GM19023 (cell line): ENCODE measurements around the gene RLBP1.
A peak's percentile ranks its signal among the peaks of the same experiment; 100 is the strongest.

Experiments used
- ATAC-seq: cut with Tn5 transposase; IDR thresholded peaks from one replicate; pipeline ENCODE4 v1.9.1; 2021; ENCODE audit warnings: mild to moderate bottlenecking, moderate library complexity; ENCODE audit not compliant: unreplicated experiment

The RLBP1 gene

DNA sequence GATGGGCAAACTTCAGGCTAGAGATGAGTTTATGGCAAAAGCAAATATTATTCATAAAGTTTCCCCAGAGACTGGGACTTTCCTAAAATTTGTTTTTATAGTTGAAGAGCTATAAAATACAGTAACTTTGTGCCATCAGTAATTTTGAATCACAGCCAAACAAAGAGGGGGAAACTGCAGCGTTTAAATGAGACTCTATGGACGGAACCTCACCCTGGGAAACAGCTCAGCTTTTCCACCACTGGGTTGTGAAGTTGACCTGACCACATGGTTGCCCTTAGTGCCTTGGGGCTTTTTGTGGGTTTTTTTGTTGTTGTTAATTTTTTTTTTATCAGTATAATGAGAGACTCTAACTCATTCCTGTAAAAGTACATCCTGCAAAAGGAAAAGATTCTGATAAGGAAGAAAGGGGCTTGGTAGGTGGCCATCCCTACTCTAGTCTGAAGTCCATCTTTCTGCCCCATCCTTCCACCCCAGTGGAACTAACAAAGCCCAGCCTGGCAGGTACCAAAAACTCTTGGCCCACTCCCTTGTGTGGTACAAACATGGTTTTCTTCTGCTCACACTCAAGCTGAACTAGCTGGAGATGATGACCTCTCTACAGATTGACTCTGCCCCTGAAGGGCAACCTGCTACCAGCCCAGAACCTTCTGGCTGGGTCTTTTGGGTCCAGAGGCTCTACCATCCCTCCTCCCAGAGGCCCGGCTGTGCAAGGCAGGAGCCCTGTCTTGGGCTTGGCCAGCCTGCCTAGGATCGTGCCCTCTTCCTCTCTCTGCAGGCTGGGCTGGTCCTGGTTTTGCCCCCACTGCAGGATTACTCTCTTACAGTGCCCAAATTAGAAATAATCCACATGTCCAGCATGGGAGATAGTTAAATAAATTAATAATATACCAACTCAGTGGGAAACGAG lies 41.2 kb downstream of the RLBP1 start:
- no peak for ATAC-seq

- no peak for ATAC-seq
Measured at GRCh38 chr15:89178307-89178977, 42.9 kb downstream of the RLBP1 start.

DNA sequence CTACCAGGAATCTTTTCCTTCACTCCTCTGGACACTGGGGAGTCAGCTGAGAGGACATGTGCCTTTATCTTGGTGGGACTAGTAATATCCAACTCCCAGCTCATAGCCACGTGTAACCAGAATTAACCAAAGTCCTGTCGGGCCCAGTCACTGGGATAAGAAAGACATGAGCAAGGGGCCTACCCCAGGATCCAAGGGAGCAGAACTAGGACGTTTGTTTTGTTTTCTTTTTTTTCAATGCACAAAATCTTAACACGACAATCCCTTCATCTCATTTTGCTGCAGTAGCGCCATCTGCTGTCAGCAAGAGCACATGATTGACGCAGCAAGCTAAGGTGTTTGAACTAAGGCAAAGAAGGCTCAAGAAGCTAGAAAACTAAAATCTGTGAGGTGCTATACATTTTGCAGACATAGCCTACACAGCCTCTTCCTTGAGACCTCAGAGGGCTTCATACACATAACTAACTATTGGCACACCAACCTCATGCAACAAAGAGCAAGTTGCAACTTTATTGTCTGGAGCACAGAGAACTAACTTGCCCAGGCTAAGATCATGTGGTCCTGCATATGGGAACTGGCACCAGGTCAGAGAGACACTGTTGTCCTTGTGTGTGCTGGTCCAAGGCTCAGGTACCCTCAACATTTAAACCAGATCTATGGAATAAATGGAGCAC lies 43.6 kb downstream of the RLBP1 start:
- ATAC-seq: no peak

DNA sequence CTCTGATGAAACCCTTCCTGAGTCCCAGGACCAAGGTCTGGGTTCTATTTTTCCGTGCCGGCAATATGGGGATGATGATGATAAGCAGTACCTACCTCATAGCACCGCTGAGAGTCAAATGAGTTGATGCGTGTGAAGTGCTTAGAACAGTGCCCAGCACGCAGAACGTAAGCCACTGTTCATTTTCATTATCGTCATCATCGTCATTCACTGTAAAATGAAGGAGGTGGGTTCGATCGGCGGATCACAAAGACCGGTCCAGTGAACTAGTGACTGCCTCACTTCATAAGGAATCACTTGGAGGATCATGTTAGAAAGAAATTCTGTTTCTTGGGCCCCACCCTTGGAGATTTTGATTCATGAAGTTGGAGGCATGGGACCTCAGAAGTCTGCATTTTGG lies 44.3 kb downstream of the RLBP1 start:
- no peak for ATAC-seq

DNA sequence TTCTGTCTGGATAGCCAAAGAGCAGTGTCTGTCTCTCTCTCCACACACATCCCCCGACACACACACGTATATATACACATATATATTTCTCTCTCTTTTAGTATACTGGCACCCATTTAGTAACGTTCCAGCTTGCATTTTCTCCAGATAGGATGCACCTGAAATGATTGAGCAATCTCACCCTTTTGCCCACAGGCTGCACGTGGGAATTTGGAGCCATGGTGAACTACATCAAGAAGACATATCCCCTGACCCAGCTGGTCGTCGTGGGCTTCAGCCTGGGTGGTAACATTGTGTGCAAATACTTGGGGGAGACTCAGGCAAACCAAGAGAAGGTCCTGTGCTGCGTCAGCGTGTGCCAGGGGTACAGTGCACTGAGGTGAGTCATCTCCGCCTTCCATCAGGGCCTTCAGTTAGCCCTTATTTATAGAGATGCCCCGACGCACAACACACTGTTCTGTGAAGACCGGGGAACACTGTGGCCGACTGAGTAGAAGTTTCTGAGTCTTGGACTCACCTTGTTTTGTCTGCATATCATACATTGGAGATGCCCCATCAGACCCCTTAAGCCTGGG lies 45.7 kb downstream of the RLBP1 start:
- ATAC-seq: no peak

GRCh38 chr15:89174476-89174875 lies 46.9 kb downstream of the RLBP1 start:
- no peak for ATAC-seq

GRCh38 chr15:89172921-89173320 lies 48.5 kb downstream of the RLBP1 start:
- ATAC-seq: no peak

DNA sequence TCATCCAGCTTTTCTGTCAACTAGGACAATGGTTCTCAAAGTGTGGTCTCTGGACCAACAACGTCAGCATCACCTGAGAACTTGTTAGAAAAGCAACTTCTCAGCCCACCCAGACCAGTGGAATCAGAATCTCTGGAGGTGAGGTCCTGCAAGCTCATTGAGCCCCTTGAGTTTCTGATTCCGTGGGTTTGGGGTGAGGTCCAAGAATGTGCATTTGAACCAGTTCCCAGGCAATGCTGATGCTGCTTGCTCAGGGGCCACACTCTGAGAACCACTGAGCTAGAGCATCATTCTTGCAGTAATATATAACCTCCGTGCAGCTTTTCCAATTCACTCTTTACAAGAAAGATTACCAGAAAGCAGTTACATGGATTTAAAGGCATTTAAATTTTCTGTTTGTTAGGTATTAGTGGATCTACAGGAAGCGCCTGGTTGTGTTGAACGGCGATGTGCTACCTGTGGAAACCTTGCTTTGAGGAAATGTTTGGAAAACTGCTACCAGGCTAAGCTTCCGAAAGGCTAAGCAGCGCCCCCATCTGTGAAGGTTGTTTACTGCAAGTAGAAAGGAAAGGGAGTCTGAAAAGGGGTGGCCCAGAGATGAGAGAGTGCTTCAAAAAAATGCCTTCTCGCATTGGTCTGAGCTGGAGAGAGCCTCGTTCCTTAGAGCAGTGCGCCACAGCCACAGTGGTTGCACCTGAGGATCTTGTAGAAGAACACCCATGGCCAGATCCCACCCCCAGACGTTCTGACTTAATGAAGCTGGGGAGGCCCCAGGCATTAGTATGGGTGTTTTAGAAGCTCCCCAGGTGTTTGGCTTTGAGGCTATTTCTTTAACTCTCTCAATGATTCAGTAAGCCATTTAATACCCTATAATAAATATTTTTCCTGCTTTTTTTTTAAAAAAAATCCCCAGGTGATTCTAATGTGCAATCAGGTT lies 50.0 kb downstream of the RLBP1 start:
- ATAC-seq: no peak

- ATAC-seq: no peak
Measured at GRCh38 chr15:89170364-89170763, 51.0 kb downstream of the RLBP1 start.

DNA sequence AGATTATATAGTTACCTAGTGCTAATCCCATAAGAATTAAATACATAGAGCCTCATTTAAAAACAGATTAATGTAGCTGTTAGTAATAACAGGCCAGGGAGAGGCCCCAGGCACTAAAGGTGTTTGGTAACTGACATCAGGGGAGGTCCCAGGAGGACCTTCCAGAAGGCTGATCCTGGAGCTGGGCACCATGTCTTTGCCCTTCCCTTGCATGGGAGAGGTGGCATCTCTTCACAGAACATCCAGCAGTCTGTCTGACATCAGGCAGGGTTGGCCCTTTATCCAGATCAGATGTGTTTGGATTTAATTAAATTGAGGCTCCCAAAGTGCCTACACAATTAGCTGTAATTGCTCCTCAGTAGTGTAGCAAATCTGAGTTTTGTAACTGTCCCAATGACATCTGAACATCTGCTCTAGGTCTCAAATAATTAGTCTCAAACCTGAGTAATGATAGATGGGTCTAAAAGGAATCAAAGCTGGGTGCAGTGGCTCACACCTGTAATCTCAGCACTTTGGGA lies 53.0 kb downstream of the RLBP1 start:
- no peak for ATAC-seq

DNA sequence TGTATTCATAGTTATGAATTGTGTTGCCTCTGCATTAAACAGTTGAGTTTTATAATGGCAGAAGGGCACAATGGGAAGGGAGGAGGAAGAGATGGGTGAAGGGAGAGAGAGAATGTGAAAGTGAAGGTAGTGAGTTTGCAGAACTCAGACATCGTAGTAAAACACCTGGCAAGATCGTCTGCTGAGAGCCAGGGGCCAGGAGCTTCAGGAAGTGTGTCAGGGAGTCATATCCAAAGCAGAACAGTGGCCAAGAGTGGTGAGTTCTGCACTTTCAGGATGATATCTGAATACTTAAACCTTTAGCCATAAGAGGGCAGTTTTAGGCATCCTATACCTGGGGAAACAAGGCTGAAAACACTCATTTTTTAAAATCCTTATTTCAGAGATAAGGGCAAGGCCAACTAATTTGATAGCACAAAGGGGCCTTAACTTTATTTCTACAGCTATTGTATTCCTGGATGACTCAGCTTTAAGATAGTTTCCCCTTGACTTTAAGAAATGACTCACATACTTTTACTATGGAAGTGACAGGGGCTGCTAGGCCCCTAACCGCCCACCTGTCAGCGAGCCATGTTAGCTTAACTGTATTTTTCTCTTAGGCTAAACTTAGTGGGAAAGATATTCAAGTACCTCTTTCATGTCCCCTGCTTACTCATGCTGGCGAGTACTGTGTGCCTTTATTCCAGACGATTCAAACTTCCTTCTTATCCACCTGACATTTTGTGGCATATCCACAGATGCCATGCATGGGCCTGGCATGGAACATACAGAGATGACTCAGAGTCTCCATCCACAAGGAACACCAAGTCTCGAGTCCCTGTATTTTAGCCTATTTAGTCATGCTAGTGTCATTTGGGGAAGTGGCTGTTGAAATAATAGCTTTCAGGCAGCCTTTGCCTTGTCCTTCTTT lies 53.9 kb downstream of the RLBP1 start:
- ATAC-seq: peak; percentile 70

DNA sequence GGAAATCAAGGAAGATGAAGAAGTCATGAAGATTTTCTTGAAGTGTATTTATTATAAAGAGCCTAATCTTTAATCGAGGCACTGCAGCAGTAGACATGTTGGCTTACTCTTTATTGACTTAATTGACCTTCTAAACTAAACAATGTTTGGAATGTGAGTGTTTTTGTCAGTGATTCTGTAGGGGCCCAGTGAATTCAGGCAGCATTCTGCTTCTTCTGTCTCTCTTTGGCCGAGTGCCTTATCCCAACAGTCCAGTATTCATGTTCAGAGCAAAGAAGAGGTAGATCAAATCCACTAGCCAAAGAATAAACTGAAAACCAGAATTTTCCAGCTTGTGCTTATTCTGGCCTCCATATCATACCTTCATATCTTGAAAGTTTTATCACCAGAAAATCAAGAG lies 55.7 kb downstream of the RLBP1 start:
- ATAC-seq: no peak

DNA sequence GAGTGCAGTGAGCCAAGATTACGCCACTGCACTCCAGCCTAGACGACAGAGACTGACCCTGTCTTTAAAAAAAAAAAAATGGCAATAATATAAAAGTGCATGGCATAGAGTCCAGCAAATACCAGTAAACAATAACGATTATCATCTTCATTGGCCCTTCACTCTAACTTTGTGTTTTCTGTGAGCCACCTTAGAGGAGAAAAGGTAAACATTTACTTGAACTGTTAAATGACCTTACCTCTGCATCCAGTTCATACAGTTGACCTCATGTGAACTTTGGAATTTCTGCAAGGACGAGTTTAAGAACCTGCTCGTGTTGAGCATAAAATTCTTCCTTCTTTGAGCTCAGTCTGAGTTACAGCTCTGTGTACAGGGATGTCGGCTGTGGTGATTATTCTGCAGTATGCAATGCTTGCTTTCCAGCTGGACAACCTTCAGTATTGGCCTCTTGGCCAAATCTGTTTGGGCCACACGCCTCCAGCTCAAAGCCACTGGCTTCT lies 56.6 kb downstream of the RLBP1 start:
- ATAC-seq: no peak

DNA sequence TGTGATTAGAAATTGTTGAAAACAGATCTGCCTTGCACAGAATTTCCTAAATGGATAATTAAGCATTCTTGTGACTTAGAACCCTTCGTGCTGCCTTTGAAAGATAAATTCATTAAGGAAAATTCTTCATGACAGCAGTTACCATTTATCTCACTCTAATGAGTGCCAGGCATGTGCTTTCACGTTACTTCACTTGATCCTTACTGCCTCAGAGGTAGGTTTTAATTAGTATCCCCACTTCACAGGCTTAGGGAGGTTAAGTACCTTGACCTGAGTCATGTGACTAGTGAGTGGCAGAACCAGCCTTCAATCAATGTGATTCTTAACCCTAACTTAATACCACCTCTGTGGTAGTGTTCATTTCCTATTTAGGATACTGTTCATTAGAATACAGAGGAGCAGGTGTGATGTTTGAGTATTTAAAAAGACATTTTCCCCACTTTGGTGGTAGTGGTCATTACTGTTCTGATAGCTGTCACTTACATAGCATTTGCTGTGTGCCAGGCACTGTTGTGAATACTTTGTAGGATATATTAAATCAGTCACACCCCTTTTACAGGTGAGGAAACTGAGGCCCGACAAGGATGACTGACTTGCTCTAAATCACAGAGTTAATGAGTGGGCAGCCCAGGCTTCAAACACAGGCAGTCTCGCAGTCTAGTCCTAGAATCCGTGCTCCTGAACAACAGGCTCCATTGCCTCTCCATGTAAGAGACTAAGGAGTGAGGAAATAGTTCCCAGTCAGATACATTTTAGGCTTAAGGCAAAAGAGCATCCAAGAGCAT lies 57.9 kb downstream of the RLBP1 start:
- no peak for ATAC-seq

GRCh38 chr15:89161666-89162065 lies 59.7 kb downstream of the RLBP1 start:
- ATAC-seq: no peak
